Measurements from ENCODE around the gene NUDT16L1.
A peak's percentile ranks its signal among the peaks of the same experiment; 100 is the strongest.
"Not testable (repeated sequence)": the region's sequence is repeated elsewhere in the genome, so short reads cannot be mapped to it uniquely, and the experiment has no call there.

The NUDT16L1 gene

GRCh38 chr16:4650443-4651074, 42.8 kb upstream of the NUDT16L1 start:
- in situ Hi-C loops (cut with HindIII; ENCODE audit: low pct_ligation_motif_present, low sequenced_read_pairs); H3K27me3 ChIP-seq (replicated peaks); H3K4me3 ChIP-seq (ENCODE audit: low read depth, low read length); H3K27ac ChIP-seq: not testable (repeated sequence)
- H3K36me3 ChIP-seq (replicated peaks) = peaks cover 28% of the 10 kb centered on the region
- peak; percentile 87 for TF ChIP-seq CTCF (IDR thresholded peaks at IDR 0.05; ENCODE audit: low read depth, low read length, missing control alignments)
- DNase-seq = peak; percentile 28

- in situ Hi-C loops (cut with HindIII; ENCODE audit: low pct_ligation_motif_present, low sequenced_read_pairs) = no loop called here
- peaks cover 31% of the 10 kb centered on the region for H3K36me3 ChIP-seq (replicated peaks)
- H3K27me3 ChIP-seq (replicated peaks) = no peaks in the 10 kb centered on the region
- no peak for DNase-seq
- TF ChIP-seq CTCF (IDR thresholded peaks at IDR 0.05; ENCODE audit: low read depth, low read length, missing control alignments) = no peak
- H3K27ac ChIP-seq = no peak overlapping the region
- no peak overlapping the region for H3K4me3 ChIP-seq (ENCODE audit: low read depth, low read length)
Measured at GRCh38 chr16:4651827-4652226, 41.5 kb upstream of the NUDT16L1 start.

- TF ChIP-seq CTCF (IDR thresholded peaks at IDR 0.05; ENCODE audit: low read depth, low read length, missing control alignments) = no peak
- no peak overlapping the region for H3K27ac ChIP-seq
- DNase-seq = no peak
- no peaks in the 10 kb centered on the region for H3K27me3 ChIP-seq (replicated peaks)
- H3K36me3 ChIP-seq (replicated peaks) = peaks cover 35% of the 10 kb centered on the region
- in situ Hi-C loops (cut with HindIII; ENCODE audit: low pct_ligation_motif_present, low sequenced_read_pairs) = no loop called here
- H3K4me3 ChIP-seq (ENCODE audit: low read depth, low read length) = no peak overlapping the region
Measured at GRCh38 chr16:4652561-4652960, 40.8 kb upstream of the NUDT16L1 start.

GRCh38 chr16:4654011-4654963, 39.1 kb upstream of the NUDT16L1 start:
- Histone ChIP-seq H3K27ac (no peak overlapping the region), H3K36me3 (replicated peaks) (peaks cover 45% of the 10 kb centered on the region), H3K27me3 (replicated peaks) (no peaks in the 10 kb centered on the region), H3K4me3 (ENCODE audit: low read depth, low read length) (no peak overlapping the region)
- TF ChIP-seq CTCF (IDR thresholded peaks at IDR 0.05; ENCODE audit: low read depth, low read length, missing control alignments) = no peak
- in situ Hi-C loops (cut with HindIII; ENCODE audit: low pct_ligation_motif_present, low sequenced_read_pairs) = no loop called here
- DNase-seq = no peak

GRCh38 chr16:4654964-4655590, 38.3 kb upstream of the NUDT16L1 start:
- no peak for TF ChIP-seq CTCF (IDR thresholded peaks at IDR 0.05; ENCODE audit: low read depth, low read length, missing control alignments)
- H3K36me3 ChIP-seq (replicated peaks) = peaks cover 45% of the 10 kb centered on the region
- in situ Hi-C loops (cut with HindIII; ENCODE audit: low pct_ligation_motif_present, low sequenced_read_pairs) = no loop called here
- no peak overlapping the region for H3K4me3 ChIP-seq (ENCODE audit: low read depth, low read length)
- DNase-seq = no peak
- no peak overlapping the region for H3K27ac ChIP-seq
- no peaks in the 10 kb centered on the region for H3K27me3 ChIP-seq (replicated peaks)

All from brain microvascular endothelial cell (primary cell).